Ishikawa (cell line): Measurements from ENCODE around the gene HEATR1.

Experiments used
- CEBPB ChIP-seq: IDR thresholded peaks from 2 replicates; pipeline ENCODE4 v1.6.1; 2012
- CREB1 ChIP-seq: IDR thresholded peaks from 2 replicates; pipeline ENCODE4 v1.6.1; 2012; ENCODE audit warnings: low read depth
- EGR1 ChIP-seq: IDR thresholded peaks from 2 replicates; pipeline ENCODE4 v1.6.1; 2012
- EP300 ChIP-seq: IDR thresholded peaks from 2 replicates; pipeline ENCODE4 v1.6.1; 2012; ENCODE audit warnings: borderline replicate concordance
- FOXM1 ChIP-seq: IDR thresholded peaks from 2 replicates; pipeline ENCODE4 v1.6.1; 2012; ENCODE audit warnings: low read depth, borderline replicate concordance
- NFIC ChIP-seq: IDR thresholded peaks from 2 replicates; pipeline ENCODE4 v1.6.1; 2012
- RAD21 ChIP-seq: IDR thresholded peaks from 2 replicates; pipeline ENCODE4 v1.6.1; 2012; ENCODE audit warnings: low read depth
- TAF1 ChIP-seq: IDR thresholded peaks from 2 replicates; pipeline ENCODE4 v1.6.1; 2012; ENCODE audit warnings: low read depth, mild to moderate bottlenecking
- TCF12 ChIP-seq: IDR thresholded peaks from 2 replicates; pipeline ENCODE4 v1.6.1; 2012; ENCODE audit warnings: low read depth
- TEAD4 ChIP-seq: IDR thresholded peaks from 2 replicates; pipeline ENCODE4 v1.6.1; 2012
- YY1 ChIP-seq: IDR thresholded peaks from 2 replicates; pipeline ENCODE4 v1.6.1; 2012; ENCODE audit warnings: low read depth
- ZBTB7A ChIP-seq: IDR thresholded peaks from 2 replicates; pipeline ENCODE4 v1.6.1; 2012; ENCODE audit warnings: low read depth
- TF ChIP-seq, protein P1 (sequence below): IDR thresholded peaks from 2 replicates; pipeline ENCODE4 v1.6.1; 2012
- TF ChIP-seq, protein P2 (sequence below): IDR thresholded peaks from 2 replicates; pipeline ENCODE4 v1.6.1; 2012; ENCODE audit warnings: low read depth, mild to moderate bottlenecking
- TF ChIP-seq, protein P3 (sequence below): IDR thresholded peaks from 2 replicates; pipeline ENCODE4 v1.6.1; 2012

The HEATR1 gene

DNA sequence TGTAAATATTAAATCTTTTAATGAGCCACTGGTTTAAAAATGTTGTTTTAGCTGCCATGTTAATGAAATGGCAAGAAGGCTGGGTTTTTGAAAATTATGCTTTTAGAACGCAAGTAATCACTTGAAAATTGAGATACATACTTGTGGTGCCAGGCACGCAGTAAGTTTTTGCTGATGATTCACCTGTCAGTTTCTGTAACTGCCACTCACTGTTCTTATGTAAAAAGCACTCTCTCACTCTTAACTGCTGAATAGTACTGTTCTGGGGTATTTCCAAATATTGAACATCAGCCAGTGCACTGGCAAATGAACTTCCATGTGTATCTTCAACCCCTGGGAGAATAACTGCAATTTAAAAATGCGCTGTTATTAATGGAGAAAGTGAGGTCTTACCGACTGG is 62.6 kb downstream of the HEATR1 start:
- TF ChIP-seq TAF1 (no peak), EGR1 (no peak), YY1 (no peak), CREB1 (no peak), EP300 (no peak), CEBPB (no peak), TEAD4 (no peak), RAD21 (no peak), TCF12 (no peak), FOXM1 (no peak), NFIC (no peak)
- TF ChIP-seq, protein P1, sequence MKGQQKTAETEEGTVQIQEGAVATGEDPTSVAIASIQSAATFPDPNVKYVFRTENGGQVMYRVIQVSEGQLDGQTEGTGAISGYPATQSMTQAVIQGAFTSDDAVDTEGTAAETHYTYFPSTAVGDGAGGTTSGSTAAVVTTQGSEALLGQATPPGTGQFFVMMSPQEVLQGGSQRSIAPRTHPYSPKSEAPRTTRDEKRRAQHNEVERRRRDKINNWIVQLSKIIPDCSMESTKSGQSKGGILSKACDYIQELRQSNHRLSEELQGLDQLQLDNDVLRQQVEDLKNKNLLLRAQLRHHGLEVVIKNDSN, result no peak
- TF ChIP-seq, protein P2, sequence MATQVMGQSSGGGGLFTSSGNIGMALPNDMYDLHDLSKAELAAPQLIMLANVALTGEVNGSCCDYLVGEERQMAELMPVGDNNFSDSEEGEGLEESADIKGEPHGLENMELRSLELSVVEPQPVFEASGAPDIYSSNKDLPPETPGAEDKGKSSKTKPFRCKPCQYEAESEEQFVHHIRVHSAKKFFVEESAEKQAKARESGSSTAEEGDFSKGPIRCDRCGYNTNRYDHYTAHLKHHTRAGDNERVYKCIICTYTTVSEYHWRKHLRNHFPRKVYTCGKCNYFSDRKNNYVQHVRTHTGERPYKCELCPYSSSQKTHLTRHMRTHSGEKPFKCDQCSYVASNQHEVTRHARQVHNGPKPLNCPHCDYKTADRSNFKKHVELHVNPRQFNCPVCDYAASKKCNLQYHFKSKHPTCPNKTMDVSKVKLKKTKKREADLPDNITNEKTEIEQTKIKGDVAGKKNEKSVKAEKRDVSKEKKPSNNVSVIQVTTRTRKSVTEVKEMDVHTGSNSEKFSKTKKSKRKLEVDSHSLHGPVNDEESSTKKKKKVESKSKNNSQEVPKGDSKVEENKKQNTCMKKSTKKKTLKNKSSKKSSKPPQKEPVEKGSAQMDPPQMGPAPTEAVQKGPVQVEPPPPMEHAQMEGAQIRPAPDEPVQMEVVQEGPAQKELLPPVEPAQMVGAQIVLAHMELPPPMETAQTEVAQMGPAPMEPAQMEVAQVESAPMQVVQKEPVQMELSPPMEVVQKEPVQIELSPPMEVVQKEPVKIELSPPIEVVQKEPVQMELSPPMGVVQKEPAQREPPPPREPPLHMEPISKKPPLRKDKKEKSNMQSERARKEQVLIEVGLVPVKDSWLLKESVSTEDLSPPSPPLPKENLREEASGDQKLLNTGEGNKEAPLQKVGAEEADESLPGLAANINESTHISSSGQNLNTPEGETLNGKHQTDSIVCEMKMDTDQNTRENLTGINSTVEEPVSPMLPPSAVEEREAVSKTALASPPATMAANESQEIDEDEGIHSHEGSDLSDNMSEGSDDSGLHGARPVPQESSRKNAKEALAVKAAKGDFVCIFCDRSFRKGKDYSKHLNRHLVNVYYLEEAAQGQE, result no peak

DNA sequence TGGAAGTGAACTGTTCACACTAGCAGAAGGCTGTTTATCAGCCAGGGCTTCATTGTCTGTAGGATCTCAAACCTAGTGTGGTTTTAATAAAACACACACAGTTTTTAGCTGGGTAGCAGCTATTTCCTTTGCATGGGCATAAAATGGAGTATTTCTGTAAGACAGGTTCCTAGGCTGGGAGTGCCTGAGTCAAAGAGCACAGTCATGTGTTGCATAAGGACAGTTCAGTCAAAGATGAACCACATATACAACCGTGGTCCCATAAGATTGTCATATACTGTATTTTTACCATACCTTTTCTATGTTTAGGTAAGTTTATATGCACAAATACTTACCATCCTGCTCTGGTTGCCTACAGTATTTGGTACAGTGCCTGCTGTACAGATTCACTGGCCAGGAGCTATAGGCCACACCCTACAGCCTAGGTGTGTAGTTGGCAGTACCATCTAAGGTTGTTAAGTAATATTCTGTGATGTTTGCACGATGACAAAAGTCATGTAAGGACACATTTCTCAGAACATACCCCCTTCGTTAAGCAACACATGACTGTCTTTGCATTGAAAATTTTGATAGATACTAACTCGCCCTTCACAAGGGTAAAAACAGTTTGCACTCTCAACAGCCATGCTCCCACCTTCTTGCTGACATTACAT is 63.4 kb downstream of the HEATR1 start:
- TF ChIP-seq CREB1, result no peak
- TF ChIP-seq, protein P3, sequence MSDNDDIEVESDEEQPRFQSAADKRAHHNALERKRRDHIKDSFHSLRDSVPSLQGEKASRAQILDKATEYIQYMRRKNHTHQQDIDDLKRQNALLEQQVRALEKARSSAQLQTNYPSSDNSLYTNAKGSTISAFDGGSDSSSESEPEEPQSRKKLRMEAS, result no peak
- no peak for TF ChIP-seq CEBPB
- TF ChIP-seq TCF12, result no peak

DNA sequence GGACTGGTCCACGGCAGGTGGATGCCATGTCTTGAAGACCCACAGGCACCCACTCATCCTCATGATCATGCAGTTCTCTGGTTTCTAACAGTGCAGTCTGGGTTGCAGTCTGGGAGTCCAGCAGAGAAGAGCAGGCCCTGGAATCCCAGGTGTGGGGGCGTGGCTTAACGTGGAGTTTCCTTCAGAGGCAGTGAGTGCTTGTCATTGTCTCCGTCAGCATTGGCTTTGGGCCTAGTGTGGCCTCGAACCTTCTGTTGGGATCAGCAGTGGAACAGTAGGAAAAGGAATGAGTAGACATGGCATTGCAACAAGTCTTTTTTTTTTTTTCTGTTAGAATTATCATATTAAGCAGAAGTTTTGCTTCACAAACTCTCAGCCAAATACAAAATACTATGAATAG is 67.8 kb downstream of the HEATR1 start:
- no peak for TF ChIP-seq YY1
- TF ChIP-seq, protein P3, result no peak
- no peak for TF ChIP-seq CREB1
- TF ChIP-seq, protein P1, result no peak
- no peak for TF ChIP-seq ZBTB7A

DNA sequence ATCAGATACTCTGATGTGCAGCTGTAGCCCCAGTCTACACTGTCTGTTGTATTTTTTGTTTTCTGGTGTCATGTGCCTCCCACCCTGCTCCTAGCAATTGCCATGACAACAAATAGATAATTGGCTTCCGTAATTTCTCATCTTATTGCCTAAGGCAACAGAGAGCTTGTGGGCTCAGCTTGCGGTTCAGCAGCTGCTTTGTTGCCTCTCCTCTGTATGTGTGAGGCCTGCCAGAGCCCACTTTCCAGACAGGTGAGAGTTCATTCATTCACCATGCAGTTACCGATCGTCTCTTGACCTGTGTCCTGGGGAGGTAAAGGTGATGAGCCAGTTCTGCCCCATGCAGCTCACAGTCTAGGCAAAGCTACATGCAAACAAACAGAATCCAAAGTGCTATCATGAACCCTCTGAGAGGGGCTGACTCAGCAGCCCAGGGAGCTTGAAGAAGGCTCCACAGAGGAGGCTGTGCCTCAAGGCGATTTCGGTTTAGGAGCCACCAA is 68.6 kb downstream of the HEATR1 start:
- no peak for TF ChIP-seq TEAD4
- TF ChIP-seq, protein P3, result no peak
- no peak for TF ChIP-seq CEBPB
- no peak for TF ChIP-seq NFIC
- no peak for TF ChIP-seq ZBTB7A
- no peak for TF ChIP-seq TCF12
- no peak for TF ChIP-seq FOXM1
- TF ChIP-seq EP300, result no peak
- TF ChIP-seq TAF1, result no peak
- no peak for TF ChIP-seq EGR1
- TF ChIP-seq, protein P2, result no peak

DNA sequence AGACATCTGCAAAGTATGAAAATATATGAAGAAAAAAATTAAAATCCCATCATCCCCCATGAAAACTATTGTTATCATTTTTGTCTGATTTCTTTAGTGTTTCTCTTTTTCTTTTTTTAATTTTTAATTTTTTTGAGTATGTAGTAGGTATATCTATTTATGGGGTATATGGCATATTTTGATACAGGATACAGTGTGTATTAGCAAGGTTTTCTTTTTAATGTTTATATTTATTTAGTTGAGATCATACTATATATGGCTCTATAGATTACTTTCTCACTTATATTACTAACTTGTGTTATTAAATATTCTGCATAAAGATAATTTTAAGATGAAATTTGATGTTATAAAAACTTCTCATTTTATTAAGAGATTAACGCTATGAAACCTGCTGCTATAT is 69.1 kb downstream of the HEATR1 start:
- TF ChIP-seq EP300, result no peak
- TF ChIP-seq YY1, result no peak
- TF ChIP-seq CREB1, result no peak
- TF ChIP-seq CEBPB, result no peak
- no peak for TF ChIP-seq ZBTB7A
- no peak for TF ChIP-seq NFIC
- TF ChIP-seq EGR1, result no peak
- TF ChIP-seq, protein P3, result no peak
- TF ChIP-seq TEAD4, result no peak
- no peak for TF ChIP-seq FOXM1
- TF ChIP-seq, protein P2, result no peak
- TF ChIP-seq, protein P1, result no peak
- no peak for TF ChIP-seq RAD21
